ENCODE results near the gene TANC2.

- TF ChIP-seq CTCF (conservative IDR thresholded peaks at IDR 0.05 in 1 of 2, IDR thresholded peaks at IDR 0.05 in 1 of 2; ENCODE audit: extremely low read depth in 1 of 2, insufficient read depth in 1 of 2, low read depth in 1 of 2, low read length in 2 of 2) (no peak), EZH2 (IDR thresholded peaks at IDR 0.05; ENCODE audit: borderline replicate concordance, low read length) (no peak)
Observed at GRCh38 chr17:62999736-63000135, 33.7 kb downstream of the TANC2 start.

Data from mammary epithelial cell (primary cell).